Fibroblast of mammary gland (primary cell): ENCODE measurements around the gene UBE2F.
"Not testable (repeated sequence)": the region's sequence is repeated elsewhere in the genome, so short reads cannot be mapped to it uniquely, and the experiment has no call there.

Experiments
- DNase-seq: peaks from one replicate; pipeline ENCODE4 v3.0.0-alpha.2; 2010; ENCODE audit warnings: low read depth
- H3K4me3 ChIP-seq: 2 replicates; pipeline ENCODE4 v1.5.1; 2011; ENCODE audit warnings: low read depth, mild to moderate bottlenecking, low read length, moderate library complexity; ENCODE audit not compliant: control insufficient read depth
- CTCF ChIP-seq: conservative IDR thresholded peaks from 2 replicates; pipeline ENCODE4 v1.5.1; 2011; ENCODE audit warnings: low read depth, low read length, inconsistent platforms; ENCODE audit not compliant: control insufficient read depth, insufficient read depth

The UBE2F gene

DNA sequence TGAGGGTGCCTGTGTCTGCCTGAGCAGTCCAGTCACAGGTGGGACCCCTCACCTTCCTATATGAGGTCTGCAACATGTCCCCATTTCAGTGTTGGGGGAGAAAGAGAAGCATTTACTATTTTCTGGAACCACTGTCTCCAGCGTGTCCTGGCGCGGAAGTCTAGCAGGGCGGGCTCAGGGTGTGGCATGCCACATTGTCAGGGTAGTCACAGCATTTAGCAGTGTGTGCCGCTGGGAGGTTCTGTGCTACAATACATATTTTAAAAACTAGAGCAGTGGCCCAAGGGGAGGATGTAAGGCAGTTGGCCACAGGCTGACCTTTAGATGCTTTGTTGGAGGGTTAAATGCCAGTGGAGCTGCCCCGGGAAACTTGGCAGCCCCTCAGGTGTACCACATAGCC is 12.5 kb downstream of the UBE2F start:
- no peak for DNase-seq
- TF ChIP-seq CTCF: no peak
- no peak overlapping the region for H3K4me3 ChIP-seq

DNA sequence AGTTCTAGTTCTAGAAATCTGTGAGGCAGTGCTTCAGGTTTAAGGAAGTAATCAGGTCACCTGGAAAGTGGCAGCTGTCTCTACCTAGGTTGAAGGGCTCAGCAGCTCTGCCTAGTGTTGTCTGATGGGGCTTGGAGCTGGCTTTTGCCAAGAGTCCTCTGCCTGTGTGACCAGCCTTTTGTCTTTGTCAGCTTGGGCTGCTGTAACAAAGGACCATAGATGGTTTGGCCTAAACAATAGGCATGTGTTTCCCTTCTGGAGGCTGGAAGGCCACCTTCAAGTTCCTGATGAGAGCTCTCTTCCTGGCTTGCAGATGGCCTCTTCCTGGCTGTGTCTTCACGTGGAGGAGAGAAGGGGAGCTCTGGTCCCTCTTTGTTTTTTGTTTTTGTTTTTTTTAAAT is 13.3 kb downstream of the UBE2F start:
- no peak for DNase-seq
- H3K4me3 ChIP-seq: no peak overlapping the region
- no peak for TF ChIP-seq CTCF

DNA sequence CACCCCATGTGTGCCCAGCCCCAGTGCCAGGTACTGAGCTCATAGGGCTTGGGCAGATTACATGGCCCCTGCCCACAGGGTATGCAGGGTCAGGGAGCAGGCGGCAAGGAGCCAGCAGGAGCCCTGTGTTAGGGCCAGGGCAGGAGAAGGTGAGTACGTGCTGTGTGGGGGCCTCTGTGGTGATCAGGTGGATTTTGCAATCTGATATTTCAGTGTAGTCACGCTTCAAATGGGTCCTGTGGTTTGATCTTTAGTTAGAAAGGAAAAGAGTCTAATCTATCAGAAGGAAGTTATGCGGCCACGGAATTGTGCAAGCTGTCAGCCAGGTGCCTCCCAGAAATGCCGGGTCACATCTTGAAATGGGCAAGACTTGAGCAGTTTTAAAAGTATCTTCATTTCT is 13.9 kb downstream of the UBE2F start:
- DNase-seq: no peak
- no peak for TF ChIP-seq CTCF
- H3K4me3 ChIP-seq: no peak overlapping the region

DNA sequence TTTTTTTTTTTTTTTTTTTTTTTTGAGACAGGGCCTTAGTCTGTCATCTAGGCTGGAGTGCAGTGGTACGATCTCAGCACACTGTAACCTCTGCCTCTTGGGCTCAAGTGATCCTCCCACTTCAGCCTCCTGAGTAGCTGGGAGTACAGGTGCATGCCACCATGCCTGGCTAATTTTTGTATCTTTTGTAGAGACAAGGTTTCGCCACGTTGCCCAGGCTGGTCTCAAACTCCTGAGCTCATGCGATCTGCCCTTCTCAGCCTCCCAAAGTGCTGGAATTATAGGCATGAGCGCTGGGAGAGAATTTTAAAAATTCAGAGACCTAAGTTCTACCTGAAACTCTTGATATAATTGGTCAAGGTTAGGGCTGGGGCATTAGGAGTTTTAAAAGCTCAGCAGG is 14.8 kb downstream of the UBE2F start:
- not testable (repeated sequence) for H3K4me3 ChIP-seq, DNase-seq

GRCh38 chr2:237982039-237982725 is 15.4 kb downstream of the UBE2F start:
- H3K4me3 ChIP-seq: no peak overlapping the region
- no peak for DNase-seq
- TF ChIP-seq CTCF: no peak

DNA sequence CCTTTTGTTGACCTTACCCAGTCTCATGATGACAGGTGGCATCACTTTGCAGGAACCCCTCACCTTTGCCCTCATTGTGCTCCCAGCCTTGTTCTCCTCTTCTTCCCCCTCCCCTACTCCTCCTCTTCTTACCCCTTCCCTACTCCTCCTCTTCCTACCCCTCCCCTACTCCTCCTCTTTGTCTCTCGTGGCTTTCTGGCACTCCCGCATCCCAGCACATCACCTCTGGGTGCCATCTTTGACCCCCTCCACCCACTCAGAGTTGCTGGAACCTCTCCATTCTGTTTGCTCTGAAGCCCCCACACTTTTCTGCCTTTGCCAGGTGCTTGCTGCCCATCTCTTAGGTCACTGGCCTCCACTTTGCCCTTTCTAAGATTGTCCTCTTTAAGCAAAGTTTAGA is 17.1 kb downstream of the UBE2F start:
- H3K4me3 ChIP-seq: no peak overlapping the region
- TF ChIP-seq CTCF: no peak
- no peak for DNase-seq

DNA sequence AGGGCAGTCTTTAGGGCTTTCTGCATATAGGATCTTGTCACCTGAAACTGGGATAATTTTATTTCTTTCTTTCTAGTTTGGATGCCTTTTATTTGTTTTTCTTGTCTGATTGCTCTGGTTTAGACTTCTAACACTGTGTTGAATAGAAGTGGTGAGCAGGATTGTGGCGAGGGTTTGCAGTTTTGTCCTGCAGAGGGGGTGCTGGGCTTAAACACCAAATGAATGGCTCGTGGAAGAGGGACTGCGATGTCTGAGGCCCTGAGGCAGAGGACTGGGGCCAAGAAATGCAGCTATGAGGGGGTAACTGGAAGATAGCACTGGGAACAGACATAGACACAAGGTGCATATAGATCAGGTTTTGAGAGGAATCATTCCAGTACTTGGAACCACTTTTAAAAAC is 20.5 kb downstream of the UBE2F start:
- no peak overlapping the region for H3K4me3 ChIP-seq
- no peak for TF ChIP-seq CTCF
- no peak for DNase-seq
